22Rv1 (cell line): ENCODE results near the gene ADAR.

Source experiments
- H3K27ac ChIP-seq: fragments of 450-650 bp; 2 replicates; pipeline ENCODE4 v1.5.1; 2017
- CTCF ChIP-seq: fragments of 450-650 bp; IDR thresholded peaks from 2 replicates; pipeline ENCODE4 v1.5.1; 2017; ENCODE audit warnings: mild to moderate bottlenecking
- ZFX ChIP-seq: fragments of 450-650 bp; IDR thresholded peaks from 2 replicates; pipeline ENCODE4 v1.6.1; 2017; ENCODE audit warnings: antibody characterized with exemption, borderline replicate concordance

The ADAR gene

GRCh38 chr1:154622503-154623039 lies 14.6 kb upstream of the ADAR start:
- TF ChIP-seq CTCF (no peak), ZFX (no peak)
- no peak overlapping the region for H3K27ac ChIP-seq

- TF ChIP-seq ZFX (no peak), CTCF (no peak)
- no peak overlapping the region for H3K27ac ChIP-seq
These were observed 13.9 kb upstream of the ADAR start for GRCh38 chr1:154621875-154622274.

GRCh38 chr1:154620751-154621150 lies 12.8 kb upstream of the ADAR start:
- no peak overlapping the region for H3K27ac ChIP-seq
- TF ChIP-seq ZFX, result no peak
- TF ChIP-seq CTCF, result no peak

- no peak overlapping the region for H3K27ac ChIP-seq
- TF ChIP-seq CTCF (no peak), ZFX (no peak)
These were observed 11.4 kb upstream of the ADAR start for GRCh38 chr1:154619181-154619948.

- TF ChIP-seq ZFX (no peak), CTCF (no peak)
- H3K27ac ChIP-seq, result no peak overlapping the region
These were observed 8.8 kb upstream of the ADAR start for GRCh38 chr1:154616659-154617345.

- TF ChIP-seq ZFX (no peak), CTCF (no peak)
- no peak overlapping the region for H3K27ac ChIP-seq
These were observed 7.4 kb upstream of the ADAR start for GRCh38 chr1:154615411-154615810.

GRCh38 chr1:154614901-154615300 lies 6.9 kb upstream of the ADAR start:
- no peak overlapping the region for H3K27ac ChIP-seq
- TF ChIP-seq ZFX (no peak), CTCF (no peak)
